ENCODE data around the gene NUP153.

DNA sequence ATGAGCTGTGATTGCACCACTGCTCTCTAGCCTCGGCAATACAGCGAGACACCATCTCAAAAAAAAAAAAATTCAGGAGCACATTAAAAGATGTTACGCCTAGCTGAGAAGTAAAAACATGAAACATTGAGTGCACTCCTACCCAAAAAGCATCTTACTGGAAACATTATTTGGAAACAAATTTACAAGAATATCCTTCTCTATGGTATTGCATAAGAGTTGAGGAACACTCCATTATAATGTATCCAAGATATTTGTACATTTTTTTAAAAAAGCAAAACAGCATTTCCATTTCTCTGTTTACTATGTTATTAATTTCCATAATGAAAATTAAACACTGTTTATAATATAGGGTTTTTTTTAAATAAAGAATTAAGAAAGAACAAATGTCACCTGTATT, 58.0 kb downstream of the NUP153 start:
- TF ChIP-seq CTCF (conservative IDR thresholded peaks at IDR 0.05 in 1 of 2, IDR thresholded peaks at IDR 0.05 in 1 of 2; ENCODE audit: low read depth in 1 of 2, low read length in 2 of 2) (no peak), EZH2 (IDR thresholded peaks at IDR 0.05; ENCODE audit: low read length, missing control alignments) (no peak)
